LNCAP (cell line): ENCODE data around the gene FAM89A.

Experiments used
- TF ChIP-seq, protein P1 (sequence below): fragments of 450-650 bp; IDR thresholded peaks from 2 replicates; pipeline ENCODE4 v1.5.1; 2017; ENCODE audit warnings: mild to moderate bottlenecking

FAM89A gene

DNA sequence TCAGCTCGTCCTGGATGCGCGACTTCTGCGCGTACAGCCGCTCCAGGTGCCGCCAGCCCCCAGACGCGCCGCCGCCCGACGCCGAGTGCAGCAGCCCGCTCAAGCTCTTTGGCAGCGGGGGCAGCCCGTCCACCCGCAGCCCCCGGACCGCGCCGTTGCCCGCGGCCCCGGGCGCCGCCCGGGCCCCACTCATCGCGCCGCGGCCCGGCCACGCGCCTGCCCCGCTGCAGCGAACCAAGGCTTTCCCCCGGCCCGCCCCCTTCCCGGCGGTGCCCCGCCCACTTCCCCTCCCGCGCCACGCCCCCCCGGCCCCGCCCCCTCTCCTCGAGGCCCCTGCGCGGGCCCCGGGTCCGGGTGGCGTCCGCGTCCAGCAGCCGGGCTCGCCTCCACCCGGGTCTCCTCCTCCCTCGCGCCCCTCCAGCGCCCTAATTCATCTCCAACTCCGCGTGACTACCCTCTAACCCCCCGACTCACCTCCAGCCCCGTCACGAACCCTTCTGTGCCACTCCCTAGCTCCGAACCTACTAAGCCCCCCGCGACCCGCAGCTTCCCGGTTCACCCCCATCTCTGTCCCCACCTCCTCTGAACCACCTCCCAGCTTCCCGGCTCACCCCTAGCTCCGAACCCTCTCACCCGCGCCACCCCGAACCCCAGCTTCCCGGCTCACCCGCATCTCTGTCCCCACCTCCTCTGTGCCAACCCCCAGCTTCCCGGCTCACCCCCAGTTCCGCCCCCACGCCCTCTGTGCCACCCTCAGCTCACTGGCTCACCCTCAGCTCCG, at the start of gene FAM89A:
FAM89A (minus strand) TSS at position 236 of the 781 bp plus-strand sequence; CDS start at position 193, 43 bp downstream.
- TF ChIP-seq, protein P1, sequence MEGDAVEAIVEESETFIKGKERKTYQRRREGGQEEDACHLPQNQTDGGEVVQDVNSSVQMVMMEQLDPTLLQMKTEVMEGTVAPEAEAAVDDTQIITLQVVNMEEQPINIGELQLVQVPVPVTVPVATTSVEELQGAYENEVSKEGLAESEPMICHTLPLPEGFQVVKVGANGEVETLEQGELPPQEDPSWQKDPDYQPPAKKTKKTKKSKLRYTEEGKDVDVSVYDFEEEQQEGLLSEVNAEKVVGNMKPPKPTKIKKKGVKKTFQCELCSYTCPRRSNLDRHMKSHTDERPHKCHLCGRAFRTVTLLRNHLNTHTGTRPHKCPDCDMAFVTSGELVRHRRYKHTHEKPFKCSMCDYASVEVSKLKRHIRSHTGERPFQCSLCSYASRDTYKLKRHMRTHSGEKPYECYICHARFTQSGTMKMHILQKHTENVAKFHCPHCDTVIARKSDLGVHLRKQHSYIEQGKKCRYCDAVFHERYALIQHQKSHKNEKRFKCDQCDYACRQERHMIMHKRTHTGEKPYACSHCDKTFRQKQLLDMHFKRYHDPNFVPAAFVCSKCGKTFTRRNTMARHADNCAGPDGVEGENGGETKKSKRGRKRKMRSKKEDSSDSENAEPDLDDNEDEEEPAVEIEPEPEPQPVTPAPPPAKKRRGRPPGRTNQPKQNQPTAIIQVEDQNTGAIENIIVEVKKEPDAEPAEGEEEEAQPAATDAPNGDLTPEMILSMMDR = no peak

DNA sequence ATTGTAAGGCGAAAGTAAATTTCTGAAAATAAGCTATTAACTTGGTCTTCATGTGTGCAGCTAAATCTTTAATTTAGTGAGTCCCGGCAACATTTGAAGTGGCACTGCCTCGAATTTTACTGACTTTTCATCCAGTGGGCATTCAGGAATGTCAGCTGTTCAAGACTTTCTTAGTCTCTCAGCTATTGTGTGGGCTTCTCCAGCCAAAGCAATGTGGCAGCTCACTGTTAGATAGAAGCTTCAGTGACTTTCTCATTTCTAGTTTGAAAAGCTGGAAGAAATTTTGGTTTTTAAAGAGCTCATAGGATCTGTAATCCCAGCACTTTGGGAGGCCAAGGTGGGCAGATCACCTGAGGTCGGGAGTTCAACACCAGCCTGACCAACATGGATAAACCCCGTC, 44.3 kb upstream of the FAM89A start:
- TF ChIP-seq, protein P1 = no peak

DNA sequence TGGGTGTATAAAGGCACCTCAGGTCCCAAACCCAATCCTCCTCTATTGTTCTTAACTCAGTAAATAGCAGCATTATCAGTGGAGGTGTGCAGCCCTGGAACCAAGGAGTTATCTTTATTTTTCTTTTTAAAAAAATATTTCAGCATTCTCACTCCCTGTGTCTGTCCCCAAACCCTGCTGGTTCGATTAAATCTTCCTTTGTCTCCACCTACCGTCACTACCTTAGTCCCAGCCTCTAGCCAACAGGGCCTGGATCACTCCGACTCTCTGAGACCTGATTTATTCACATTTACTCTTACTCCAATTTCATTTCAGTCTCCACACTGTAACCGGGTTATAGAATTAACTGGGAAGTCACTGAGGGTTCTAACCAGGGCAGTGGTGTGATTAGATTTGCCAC, 39.1 kb upstream of the FAM89A start:
- TF ChIP-seq, protein P1 = no peak

DNA sequence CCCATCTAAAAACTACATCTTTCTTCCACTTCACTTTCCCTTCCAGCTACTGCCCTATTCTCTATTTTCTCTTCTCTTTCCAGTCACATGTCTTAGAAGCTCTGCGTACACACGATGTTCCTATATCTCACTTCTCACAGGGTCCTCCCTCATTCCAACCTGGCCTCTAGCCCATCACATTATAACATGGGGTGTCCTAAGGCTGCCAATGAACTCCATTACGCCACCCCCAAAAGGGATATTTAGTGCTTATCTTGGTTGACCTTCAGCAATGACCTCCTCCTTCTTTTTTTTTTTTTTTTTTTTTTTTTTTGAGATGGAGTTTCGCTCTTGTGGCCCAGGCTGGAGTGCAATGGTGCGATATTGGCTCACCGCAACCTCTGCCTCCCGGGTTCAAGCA, 38.2 kb upstream of the FAM89A start:
- TF ChIP-seq, protein P1 = no peak

DNA sequence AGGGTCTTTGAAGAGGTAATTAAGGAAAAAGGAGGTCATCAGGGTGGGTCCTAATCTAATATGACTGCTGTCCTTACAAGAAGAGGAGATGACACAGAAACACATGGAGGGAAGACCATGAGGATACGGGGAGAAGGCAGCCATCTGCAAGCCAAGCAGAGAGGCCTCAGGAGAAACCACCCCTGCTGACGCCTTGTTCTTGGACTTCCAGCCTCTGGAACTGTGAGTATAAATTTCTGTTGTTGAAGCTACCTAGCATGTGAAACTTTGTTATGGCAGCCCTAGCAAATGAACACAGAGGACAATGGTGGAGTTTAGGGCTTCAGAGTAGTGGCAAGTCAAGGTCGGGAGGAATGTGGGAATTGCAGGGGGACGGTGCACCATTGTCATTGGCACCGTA, 36.7 kb upstream of the FAM89A start:
- TF ChIP-seq, protein P1 = no peak

DNA sequence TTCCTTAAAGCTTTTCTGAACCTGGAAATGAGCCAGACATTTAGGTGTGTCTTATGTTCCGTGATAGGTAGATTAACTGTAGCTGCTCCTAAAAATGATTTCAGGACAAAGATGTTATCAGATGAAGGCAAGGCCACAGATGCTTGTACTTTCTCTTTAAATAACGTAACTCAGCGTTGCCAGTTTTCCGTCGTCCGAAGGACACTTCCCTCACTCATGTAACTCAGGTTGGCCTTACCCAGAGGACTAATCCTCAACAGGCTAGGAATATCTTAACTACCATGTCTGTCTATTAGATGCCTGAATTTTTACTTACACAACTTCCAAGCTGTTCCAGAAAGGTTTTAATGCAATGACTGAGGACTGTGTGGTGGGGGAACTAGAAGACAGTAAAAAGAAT, 35.4 kb upstream of the FAM89A start:
- TF ChIP-seq, protein P1 = no peak

DNA sequence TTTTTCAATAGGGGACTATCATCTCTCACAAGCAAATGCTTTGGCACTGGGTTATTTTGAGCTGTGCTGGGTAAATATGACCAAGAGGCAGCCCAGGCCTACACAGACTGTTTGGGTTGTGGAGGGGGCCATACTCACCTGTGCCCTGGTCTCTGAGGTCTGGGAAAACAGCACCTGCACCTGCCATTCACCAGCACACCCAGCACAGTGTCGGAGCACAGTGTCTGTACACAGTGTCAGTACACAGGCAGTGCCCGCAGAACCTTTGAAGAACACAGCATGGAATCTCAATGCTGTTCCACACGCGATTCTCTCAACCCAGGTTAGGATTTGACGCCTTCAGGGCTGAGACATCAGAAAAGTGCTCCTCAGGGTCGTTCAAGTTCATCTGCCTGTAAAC, 35.0 kb upstream of the FAM89A start:
- TF ChIP-seq, protein P1 = no peak
